ENCODE results near the gene MYO1H.

GRCh38 chr12:109377139-109377685 is 29.5 kb downstream of the MYO1H start:
- TF ChIP-seq CTCF (IDR thresholded peaks at IDR 0.05; ENCODE audit: low read depth, low read length) = no peak
- no peak for TF ChIP-seq EZH2phosphoT487 (IDR thresholded peaks at IDR 0.05; ENCODE audit: low read depth)

Measured in OCI-LY3 (cell line).